ENCODE measurements around the gene PPP3CB. TPM values are rescaled to one million over a fixed set of nuclear protein-coding genes. Genes with fewer than 3 reads are reported as not detected.
A peak's percentile ranks its signal among the peaks of the same experiment; 100 is the strongest.

Gene PPP3CB
- total and polyA plus RNA-seq, 4 experiments from 2014 or later = 8.9 to 48.1 (median 28.5) TPM

DNA sequence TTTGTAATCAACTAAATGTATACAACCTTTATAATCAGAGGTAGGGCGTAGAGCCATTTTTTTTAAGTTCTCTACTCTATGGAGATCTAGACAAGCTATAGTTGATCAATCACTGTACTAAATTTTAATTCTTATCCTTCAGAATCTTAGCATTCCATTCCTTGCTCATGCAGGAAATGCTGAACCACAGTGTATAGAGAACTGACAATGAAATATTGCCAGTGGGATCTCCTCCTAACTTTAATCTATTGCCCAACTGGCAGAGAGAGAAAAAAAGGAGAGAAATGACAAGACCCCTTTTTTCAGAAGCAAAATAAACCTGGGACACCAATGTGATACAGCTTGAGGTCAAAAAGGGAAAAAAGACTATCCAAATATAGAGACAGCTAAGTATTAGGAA is 26.4 kb upstream of the PPP3CB start:
- ChIA-PET CTCF (ENCODE audit: partially characterized antibody) (interaction anchor here (1.0 to 1.5 kb wide), 3 partner anchors 52 to 123 kb away, joined by 3 to 4 read pairs (median 4); no protein-coding TSS in a partner anchor), POLR2A (ENCODE audit: partially characterized antibody) (no interaction called here)
- Histone ChIP-seq H3K27me3 (ENCODE audit: insufficient read depth, low read length) (no peaks in the 10 kb centered on the region), H3K36me3 (ENCODE audit: insufficient read depth, low read length) (no peaks in the 10 kb centered on the region), H3K4me1 (ENCODE audit: insufficient read depth, low read length) (no peaks in the 10 kb centered on the region), H3K27ac (ENCODE audit: low read depth, low read length) (no peak overlapping the region), H3K4me3 (ENCODE audit: low read length in 2 of 2) (no peak overlapping the region), H3K9me3 (ENCODE audit: control insufficient read depth in 1 of 2, low read length in 2 of 2) (no peaks in the 10 kb centered on the region)
- Mint-ChIP-seq H3K4me3 (no peak overlapping the region), H3K36me3 (peaks cover 3 to 8% of the 10 kb centered on the region in 2 donors), H3K27ac (peak overlapping the region in 1 of 7 donors; percentile 51), H3K9me3 (no peaks in the 10 kb centered on the region), H3K27me3 (no peaks in the 10 kb centered on the region), H3K4me1 (no peaks in the 10 kb centered on the region)
- intact Hi-C loops (cut with micrococcal nuclease) = no loop called here
- DNase-seq = no peak

DNA sequence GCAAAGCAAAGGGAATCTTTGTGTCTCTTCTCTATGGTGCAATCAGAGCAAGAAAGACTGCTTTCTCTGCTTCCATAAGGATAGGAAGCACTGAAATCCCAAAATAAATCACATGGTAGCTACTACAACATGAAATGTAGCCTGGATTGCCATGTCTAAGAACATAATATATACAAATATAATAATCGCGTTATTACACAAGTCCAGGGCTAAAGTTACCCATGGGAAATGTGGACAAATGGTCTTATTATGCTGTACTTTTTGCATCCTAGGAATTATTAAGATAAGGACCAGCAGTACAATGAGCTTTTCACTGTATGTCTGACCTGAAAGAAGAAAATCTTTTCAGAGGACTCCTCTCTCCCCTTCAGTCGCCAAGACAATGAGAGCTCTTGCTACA is 23.5 kb upstream of the PPP3CB start:
- no peak for DNase-seq
- Histone ChIP-seq H3K27me3 (ENCODE audit: insufficient read depth, low read length) (no peaks in the 10 kb centered on the region), H3K4me1 (ENCODE audit: insufficient read depth, low read length) (no peaks in the 10 kb centered on the region), H3K36me3 (ENCODE audit: insufficient read depth, low read length) (no peaks in the 10 kb centered on the region), H3K9me3 (ENCODE audit: control insufficient read depth in 1 of 2, low read length in 2 of 2) (no peaks in the 10 kb centered on the region), H3K27ac (ENCODE audit: low read depth, low read length) (no peak overlapping the region), H3K4me3 (ENCODE audit: low read length in 2 of 2) (no peak overlapping the region)
- Mint-ChIP-seq H3K4me1 (no peaks in the 10 kb centered on the region), H3K36me3 (peaks cover 3 to 4% of the 10 kb centered on the region in 2 donors), H3K9me3 (no peaks in the 10 kb centered on the region), H3K4me3 (no peak overlapping the region), H3K27me3 (no peaks in the 10 kb centered on the region), H3K27ac (no peak overlapping the region)
- intact Hi-C loops (cut with micrococcal nuclease) = no loop called here
- CTCF ChIA-PET (ENCODE audit: partially characterized antibody) = interaction anchor here (3.3 kb wide), 1 partner anchor 10 kb away, joined by 16 read pairs; no protein-coding TSS in a partner anchor
- POLR2A ChIA-PET (ENCODE audit: partially characterized antibody) = interaction anchor here (1.1 to 1.2 kb wide), 2 partner anchors 24 to 106 kb away, joined by 3 to 4 read pairs; no protein-coding TSS in a partner anchor

- no peaks in the 10 kb centered on the region for H3K9me3 Mint-ChIP-seq
- peak overlapping the region in 1 of 7 donors; percentile 68 for H3K27ac Mint-ChIP-seq
- H3K4me3 ChIP-seq (ENCODE audit: low read length in 2 of 2) = no peak overlapping the region
- ChIA-PET CTCF (ENCODE audit: partially characterized antibody) (interaction anchor here (1.1 to 1.9 kb wide), 2 partner anchors 12 to 125 kb away, joined by 4 to 6 read pairs; partner anchors contain the start of gene MYOZ1), POLR2A (ENCODE audit: partially characterized antibody) (no interaction called here)
- H3K27ac ChIP-seq (ENCODE audit: low read depth, low read length) = no peak overlapping the region
- no peaks in the 10 kb centered on the region for H3K9me3 ChIP-seq (ENCODE audit: control insufficient read depth in 1 of 2, low read length in 2 of 2)
- H3K4me1 ChIP-seq (ENCODE audit: insufficient read depth, low read length) = no peaks in the 10 kb centered on the region
- H3K4me3 Mint-ChIP-seq = no peak overlapping the region
- no peaks in the 10 kb centered on the region for H3K27me3 Mint-ChIP-seq
- no peaks in the 10 kb centered on the region for H3K36me3 ChIP-seq (ENCODE audit: insufficient read depth, low read length)
- peaks cover 0 to 3% of the 10 kb centered on the region in 2 donors for H3K36me3 Mint-ChIP-seq
- no peaks in the 10 kb centered on the region for H3K27me3 ChIP-seq (ENCODE audit: insufficient read depth, low read length)
- intact Hi-C loops (cut with micrococcal nuclease) = no loop called here
- H3K4me1 Mint-ChIP-seq = no peaks in the 10 kb centered on the region
- DNase-seq = no peak
Observed at GRCh38 chr10:73517166-73517888, 21.5 kb upstream of the PPP3CB start.

GRCh38 chr10:73512207-73512743 is 16.5 kb upstream of the PPP3CB start:
- H3K9me3 Mint-ChIP-seq = no peaks in the 10 kb centered on the region
- H3K4me1 ChIP-seq (ENCODE audit: insufficient read depth, low read length) = no peaks in the 10 kb centered on the region
- CTCF ChIA-PET (ENCODE audit: partially characterized antibody) = interaction anchor here (0.7 to 1.4 kb wide), 2 partner anchors 131 to 136 kb away, joined by 4 to 6 read pairs; no protein-coding TSS in a partner anchor
- H3K4me1 Mint-ChIP-seq = peaks cover 0 to 1% (median 0%) of the 10 kb centered on the region in 4 donors
- no peak for DNase-seq
- no peak overlapping the region for H3K4me3 ChIP-seq (ENCODE audit: low read length in 2 of 2)
- no peak overlapping the region for H3K27ac ChIP-seq (ENCODE audit: low read depth, low read length)
- H3K27me3 Mint-ChIP-seq = no peaks in the 10 kb centered on the region
- H3K4me3 Mint-ChIP-seq = no peak overlapping the region
- H3K9me3 ChIP-seq (ENCODE audit: control insufficient read depth in 1 of 2, low read length in 2 of 2) = no peaks in the 10 kb centered on the region
- H3K27ac Mint-ChIP-seq = peak overlapping the region in 3 of 7 donors; percentile 7 to 66 (median 37)
- POLR2A ChIA-PET (ENCODE audit: partially characterized antibody) = no interaction called here
- H3K36me3 ChIP-seq (ENCODE audit: insufficient read depth, low read length) = no peaks in the 10 kb centered on the region
- H3K27me3 ChIP-seq (ENCODE audit: insufficient read depth, low read length) = no peaks in the 10 kb centered on the region
- H3K36me3 Mint-ChIP-seq = no peaks in the 10 kb centered on the region
- intact Hi-C loops (cut with micrococcal nuclease) = no loop called here

DNA sequence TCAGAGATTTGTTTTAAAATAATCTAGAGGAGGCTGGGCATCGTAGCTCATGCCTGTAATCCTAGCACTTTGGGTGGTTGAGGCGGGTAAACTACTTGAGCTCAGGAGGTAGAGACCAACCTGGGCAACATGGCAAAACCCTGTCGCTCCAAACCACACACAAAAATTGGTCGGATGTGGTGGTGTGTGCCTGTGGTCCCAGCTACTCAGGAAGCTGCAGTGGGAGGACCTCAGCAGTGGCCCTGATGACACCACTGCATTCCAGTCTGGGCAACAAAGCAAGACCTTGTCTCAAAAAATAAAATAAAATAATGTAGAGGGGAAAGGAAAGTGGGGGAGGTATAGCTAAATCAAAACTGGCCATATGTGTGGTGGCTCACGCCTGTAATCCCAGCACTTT is 13.9 kb upstream of the PPP3CB start:
- Mint-ChIP-seq H3K27ac (no peak overlapping the region), H3K4me1 (peaks cover 0 to 5% (median 0%) of the 10 kb centered on the region in 4 donors), H3K4me3 (no peak overlapping the region), H3K9me3 (no peaks in the 10 kb centered on the region), H3K27me3 (no peaks in the 10 kb centered on the region), H3K36me3 (peaks cover 12 to 15% of the 10 kb centered on the region in 2 donors)
- ChIA-PET CTCF (ENCODE audit: partially characterized antibody) (interaction anchor here (0.9 to 1.7 kb wide), 2 partner anchors 10 to 20 kb away, joined by 3 to 5 read pairs; no protein-coding TSS in a partner anchor), POLR2A (ENCODE audit: partially characterized antibody) (interaction anchor here (3.1 kb wide), 1 partner anchor 14 kb away, joined by 16 read pairs; the partner anchor contains the start of gene PPP3CB)
- DNase-seq = peak in 3 of 5 donors; percentile 21 to 45 (median 24)
- H3K4me3 ChIP-seq (ENCODE audit: low read length in 2 of 2) = no peak overlapping the region
- H3K9me3 ChIP-seq (ENCODE audit: control insufficient read depth in 1 of 2, low read length in 2 of 2) = no peaks in the 10 kb centered on the region
- H3K27me3 ChIP-seq (ENCODE audit: insufficient read depth, low read length) = no peaks in the 10 kb centered on the region
- peaks cover 7% of the 10 kb centered on the region for H3K36me3 ChIP-seq (ENCODE audit: insufficient read depth, low read length)
- no peak overlapping the region for H3K27ac ChIP-seq (ENCODE audit: low read depth, low read length)
- H3K4me1 ChIP-seq (ENCODE audit: insufficient read depth, low read length) = no peaks in the 10 kb centered on the region
- intact Hi-C loops (cut with micrococcal nuclease) = no loop called here

- Mint-ChIP-seq H3K27ac (no peak overlapping the region), H3K27me3 (no peaks in the 10 kb centered on the region), H3K9me3 (no peaks in the 10 kb centered on the region), H3K4me1 (peaks cover 8 to 20% (median 16%) of the 10 kb centered on the region in 4 donors), H3K4me3 (no peak overlapping the region), H3K36me3 (peaks cover 30 to 33% of the 10 kb centered on the region in 2 donors)
- POLR2A ChIA-PET (ENCODE audit: partially characterized antibody) = no interaction called here
- Histone ChIP-seq H3K27ac (ENCODE audit: low read depth, low read length) (no peak overlapping the region), H3K27me3 (ENCODE audit: insufficient read depth, low read length) (no peaks in the 10 kb centered on the region), H3K4me3 (ENCODE audit: low read length in 2 of 2) (no peak overlapping the region), H3K9me3 (ENCODE audit: control insufficient read depth in 1 of 2, low read length in 2 of 2) (no peaks in the 10 kb centered on the region), H3K4me1 (ENCODE audit: insufficient read depth, low read length) (peaks cover 6% of the 10 kb centered on the region), H3K36me3 (ENCODE audit: insufficient read depth, low read length) (peaks cover 9% of the 10 kb centered on the region)
- no peak for DNase-seq
- CTCF ChIA-PET (ENCODE audit: partially characterized antibody) = interaction anchor here (1.3 kb wide), 1 partner anchor 138 kb away, joined by 4 read pairs; no protein-coding TSS in a partner anchor
- intact Hi-C loops (cut with micrococcal nuclease) = no loop called here
Observed at GRCh38 chr10:73506491-73506890, 10.7 kb upstream of the PPP3CB start.

- Histone ChIP-seq H3K27ac (ENCODE audit: low read depth, low read length) (no peak overlapping the region), H3K36me3 (ENCODE audit: insufficient read depth, low read length) (peaks cover 9% of the 10 kb centered on the region), H3K9me3 (ENCODE audit: control insufficient read depth in 1 of 2, low read length in 2 of 2) (no peaks in the 10 kb centered on the region), H3K27me3 (ENCODE audit: insufficient read depth, low read length) (no peaks in the 10 kb centered on the region), H3K4me3 (ENCODE audit: low read length in 2 of 2) (no peak overlapping the region), H3K4me1 (ENCODE audit: insufficient read depth, low read length) (peaks cover 11% of the 10 kb centered on the region)
- peaks cover 30 to 33% of the 10 kb centered on the region in 2 donors for H3K36me3 Mint-ChIP-seq
- POLR2A ChIA-PET (ENCODE audit: partially characterized antibody) = no interaction called here
- no peak overlapping the region for H3K4me3 Mint-ChIP-seq
- CTCF ChIA-PET (ENCODE audit: partially characterized antibody) = interaction anchor here (1.3 kb wide), 1 partner anchor 138 kb away, joined by 4 read pairs; no protein-coding TSS in a partner anchor
- DNase-seq = no peak
- no peaks in the 10 kb centered on the region for H3K27me3 Mint-ChIP-seq
- H3K27ac Mint-ChIP-seq = no peak overlapping the region
- intact Hi-C loops (cut with micrococcal nuclease) = no loop called here
- peaks cover 12 to 24% (median 20%) of the 10 kb centered on the region in 4 donors for H3K4me1 Mint-ChIP-seq
- H3K9me3 Mint-ChIP-seq = no peaks in the 10 kb centered on the region
Observed at GRCh38 chr10:73506074-73506473, 10.2 kb upstream of the PPP3CB start.

Data from CD4-positive, alpha-beta memory T cell (primary cell).